Posterior cingulate gyrus (tissue), 11 donors: ENCODE data around the gene OTOG.

Source experiments
- DNase-seq, 10 donors: peaks; one replicate each; pipeline versions ENCODE4 v3.0.0 to v3.0.0-alpha.2; 2020 to 2021; ENCODE audit warnings: mixed read lengths in 3 of 10
- intact Hi-C: fragments of 100-400 bp; cut with DNase I; formaldehyde crosslinking; loops from one replicate; pipeline ENCODE4 v1.15.1; 2023

The OTOG gene

DNA sequence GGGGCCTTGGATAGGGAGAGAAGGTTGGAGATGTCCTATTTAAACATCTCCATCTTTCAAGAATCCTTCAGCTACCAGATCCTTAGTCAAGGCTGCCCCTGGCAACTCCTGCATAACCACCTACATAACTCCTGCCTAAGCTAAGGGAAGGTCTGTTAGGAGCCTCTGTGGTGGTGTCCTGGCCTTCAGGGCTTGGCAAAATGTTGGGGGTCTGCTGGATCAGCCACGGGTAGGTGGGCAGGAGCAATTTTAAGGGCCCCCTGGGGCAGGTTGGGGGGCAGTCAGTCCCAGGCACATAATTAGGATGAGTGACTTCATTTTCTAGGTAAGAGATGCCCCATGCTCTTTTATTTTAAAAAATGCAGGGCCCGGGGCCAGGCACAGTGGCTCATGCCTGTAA, 28.7 kb upstream of the OTOG start:
- intact Hi-C loops, result no loop called here
- peak in 2 of 10 donors; percentile 52 to 67 for DNase-seq

DNA sequence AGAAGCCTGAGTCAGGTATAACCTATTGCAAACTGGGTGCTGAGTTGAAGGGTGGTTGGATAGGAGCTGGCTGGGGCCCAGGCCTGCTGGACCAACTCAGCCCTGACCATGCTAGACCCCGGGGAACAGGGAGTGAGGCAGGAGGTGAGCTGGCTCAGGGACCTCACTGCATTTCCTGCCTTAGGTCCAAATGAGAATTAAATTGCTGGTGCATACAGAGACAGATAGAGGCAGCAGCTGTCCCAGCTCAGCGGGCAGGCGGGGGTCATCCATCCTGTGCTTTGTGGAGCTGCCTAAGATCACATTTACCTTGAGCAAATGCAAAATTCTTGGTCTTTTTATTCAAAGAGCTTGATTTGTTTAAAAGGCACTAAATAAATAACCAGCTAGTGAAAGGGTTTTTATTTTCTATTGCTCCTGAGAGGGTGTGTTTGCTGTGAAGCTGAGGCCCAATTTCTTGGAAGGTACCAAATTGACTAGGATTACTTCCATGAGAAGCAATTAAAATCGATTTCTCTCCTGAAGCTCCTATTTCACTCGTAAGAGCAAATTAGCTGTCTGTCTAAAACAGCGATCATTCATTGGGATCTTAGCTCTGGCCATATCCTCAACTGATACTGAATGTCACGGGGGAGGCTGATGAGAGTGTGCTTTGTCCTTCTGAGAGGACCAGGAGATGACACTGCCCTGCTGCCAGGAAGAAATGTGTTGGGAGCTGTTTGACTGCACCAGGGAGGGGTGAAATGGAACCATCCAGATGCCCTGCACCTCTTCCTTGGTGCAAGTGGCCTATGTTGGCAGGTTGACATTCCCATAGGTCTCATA, 27.8 kb upstream of the OTOG start:
- peak in 4 of 10 donors; percentile 39 to 87 (median 60) for DNase-seq
- intact Hi-C loops, result no loop called here

DNA sequence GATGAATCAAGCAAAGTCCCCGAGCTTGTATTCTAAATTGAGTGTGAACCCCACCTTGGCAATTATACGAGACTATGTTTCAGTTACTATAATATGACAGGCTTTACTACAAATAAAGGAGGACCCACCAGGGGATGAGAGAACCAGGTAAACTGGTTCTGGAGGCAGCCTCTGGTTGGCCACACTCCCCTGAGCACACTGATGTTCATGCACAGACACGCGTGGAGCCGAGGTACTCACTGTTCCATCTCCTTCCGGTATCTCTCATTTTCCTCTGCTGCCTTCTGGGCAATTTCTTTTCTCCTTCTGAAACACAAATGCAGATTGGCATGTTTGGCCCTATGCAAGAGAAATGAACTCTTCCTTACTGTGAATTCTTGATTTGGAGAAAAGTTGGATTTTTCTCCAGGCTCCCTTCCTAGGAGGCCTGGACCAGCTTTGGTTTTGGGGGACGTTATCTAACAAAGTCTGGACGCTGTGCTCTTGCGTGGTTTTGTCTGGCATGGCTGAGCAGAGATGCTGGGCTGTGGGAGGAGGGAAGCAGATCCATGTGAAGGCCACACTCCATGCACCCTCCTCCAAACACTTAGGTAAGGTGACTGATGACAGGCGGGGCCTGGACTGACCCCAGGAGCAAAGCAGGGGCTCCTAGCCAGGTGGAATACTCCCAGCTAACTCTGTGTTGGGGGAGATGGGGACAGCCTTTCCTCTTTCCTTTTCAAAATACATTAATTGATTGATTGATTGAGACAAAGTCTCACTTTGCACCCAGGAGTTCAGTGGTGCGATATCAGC, 25.8 kb upstream of the OTOG start:
- peak in 1 of 10 donors; percentile 21 for DNase-seq
- intact Hi-C loops, result no loop called here

DNA sequence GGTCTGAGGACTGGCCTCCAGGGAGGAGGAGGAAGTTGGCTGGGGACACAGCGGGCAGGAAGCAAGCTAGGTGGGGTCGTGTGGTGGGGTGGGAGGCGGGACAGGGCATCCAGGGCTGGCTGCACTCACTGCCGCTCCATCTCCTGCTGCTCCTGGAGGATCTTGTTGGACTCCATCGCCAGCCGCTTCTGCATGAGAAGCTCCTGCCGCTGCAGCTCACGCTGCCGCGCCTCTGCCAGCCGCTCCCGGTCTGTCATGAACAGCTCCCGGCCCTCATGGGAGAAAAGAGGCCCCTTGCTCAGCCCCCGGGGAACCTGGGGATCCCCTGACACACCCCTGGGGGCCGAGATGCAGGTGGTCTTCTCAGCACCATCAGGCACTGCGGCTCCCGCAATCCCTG, 24.4 kb upstream of the OTOG start:
- peak in 1 of 10 donors; percentile 75 for DNase-seq
- intact Hi-C loops, result no loop called here

DNA sequence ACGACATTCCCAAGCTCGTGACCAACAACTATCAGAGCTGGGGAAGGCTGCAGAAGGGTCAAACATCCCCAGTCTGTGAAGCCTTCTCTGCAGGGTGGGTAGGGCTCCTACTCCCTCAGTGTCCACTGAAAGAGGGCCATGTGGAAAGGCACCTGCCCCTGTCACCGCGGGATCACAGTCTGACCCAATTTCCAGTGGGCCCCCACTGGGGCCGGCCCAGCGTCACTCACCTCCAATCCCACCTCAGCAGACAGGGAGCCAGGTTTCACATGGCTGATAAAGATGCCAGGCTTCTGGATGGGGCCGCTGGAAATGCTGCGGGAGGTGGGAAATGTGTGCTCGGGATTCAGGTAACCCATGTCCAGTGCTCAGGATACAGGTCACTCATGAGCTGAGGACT, 22.8 kb upstream of the OTOG start:
- peak in 1 of 10 donors; percentile 62 for DNase-seq
- intact Hi-C loops, result no loop called here

DNA sequence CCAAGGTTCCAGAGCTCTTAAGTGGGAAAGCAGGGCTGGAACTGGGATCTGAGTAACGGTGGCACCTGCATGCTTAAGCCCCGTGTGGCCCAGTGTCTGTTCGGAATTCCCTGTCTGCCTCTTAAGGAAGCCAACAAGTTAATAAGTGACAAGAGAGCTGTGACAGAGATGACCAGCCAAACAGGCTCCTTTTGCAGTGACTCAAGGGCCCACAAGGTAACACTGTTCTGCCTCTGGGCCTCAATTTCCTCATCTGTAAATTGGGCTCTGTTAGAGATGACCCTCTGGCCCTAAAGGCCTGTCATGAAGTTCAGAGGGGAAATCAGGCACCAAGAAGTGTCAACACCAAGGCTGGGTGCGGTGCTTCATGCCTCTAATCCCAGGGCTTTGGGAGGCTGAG, 21.5 kb upstream of the OTOG start:
- intact Hi-C loops, result no loop called here
- peak in 1 of 10 donors; percentile 11 for DNase-seq

DNA sequence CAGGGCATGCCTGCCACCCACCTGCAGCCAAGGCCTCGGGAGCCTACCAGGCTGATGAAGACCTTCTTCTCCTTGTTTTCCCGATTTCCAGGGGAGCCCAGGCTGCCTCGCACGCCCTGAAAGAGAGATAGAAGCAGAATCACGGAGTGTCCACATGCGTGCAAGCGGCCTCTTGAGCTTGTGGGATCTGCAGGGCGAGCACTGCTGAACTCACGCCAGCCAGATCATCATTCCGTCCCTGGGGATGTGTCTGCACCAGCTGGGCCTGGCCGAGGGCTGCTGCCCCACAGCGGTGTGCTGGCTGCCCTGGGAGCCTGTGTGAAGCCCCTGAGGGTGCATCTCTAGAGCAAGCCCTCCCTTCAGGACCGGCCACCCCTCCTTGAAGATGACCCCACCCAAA, 20.7 kb upstream of the OTOG start:
- peak in 3 of 10 donors; percentile 25 to 83 (median 47) for DNase-seq
- intact Hi-C loops, result no loop called here

DNA sequence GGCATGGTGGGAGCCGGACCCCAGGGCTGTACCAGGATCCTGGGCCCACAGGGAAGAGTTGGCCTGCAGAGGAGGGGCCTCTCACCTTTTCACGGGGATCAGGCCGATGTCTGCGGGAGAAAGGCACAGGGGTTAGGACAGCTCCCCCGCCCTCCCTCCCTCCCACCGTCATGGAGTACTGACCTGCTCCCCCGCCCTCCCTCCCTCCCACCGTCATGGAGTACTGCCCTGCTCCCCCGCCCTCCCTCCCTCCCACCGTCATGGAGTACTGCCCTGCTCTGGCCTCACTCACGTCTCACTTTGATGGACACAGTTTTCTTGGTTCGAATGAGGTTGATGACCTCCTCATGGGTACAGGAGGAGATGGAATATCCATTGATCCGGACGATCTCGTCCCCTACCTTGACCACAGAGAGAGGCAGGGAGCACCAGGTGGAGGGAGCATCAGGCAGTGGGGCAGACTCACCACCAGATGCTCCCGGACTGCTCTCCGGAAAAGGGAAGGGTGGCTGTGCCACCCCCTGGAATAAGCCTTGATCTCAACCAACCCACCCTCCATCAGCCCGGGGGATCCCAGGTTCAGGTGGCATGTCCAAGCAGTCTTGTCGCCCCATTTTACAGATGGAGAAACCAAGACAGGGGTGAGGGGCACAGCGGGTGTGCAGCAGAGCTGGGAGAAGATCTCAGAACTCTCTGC, 20.0 kb upstream of the OTOG start:
- DNase-seq, result peak in 1 of 10 donors; percentile 57
- intact Hi-C loops, result no loop called here

DNA sequence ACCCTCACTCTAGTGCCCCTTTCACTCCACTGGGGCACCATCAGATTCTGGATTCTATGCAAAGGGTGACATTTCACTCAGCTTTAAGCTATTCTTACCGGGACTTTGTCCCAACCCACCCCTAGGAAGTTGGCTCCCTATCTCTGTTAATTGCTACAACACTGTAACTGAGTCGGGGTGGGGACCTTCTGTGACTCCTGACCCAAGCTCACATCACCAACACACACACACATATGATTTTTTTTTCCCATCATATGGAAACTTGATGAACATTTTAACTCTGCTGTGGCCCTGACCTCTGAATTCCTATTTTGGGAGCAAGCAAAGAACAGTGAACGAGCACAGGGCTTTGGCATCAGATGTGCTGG, 19.4 kb upstream of the OTOG start:
- intact Hi-C loops, result no loop called here
- peak in 1 of 10 donors; percentile 31 for DNase-seq

DNA sequence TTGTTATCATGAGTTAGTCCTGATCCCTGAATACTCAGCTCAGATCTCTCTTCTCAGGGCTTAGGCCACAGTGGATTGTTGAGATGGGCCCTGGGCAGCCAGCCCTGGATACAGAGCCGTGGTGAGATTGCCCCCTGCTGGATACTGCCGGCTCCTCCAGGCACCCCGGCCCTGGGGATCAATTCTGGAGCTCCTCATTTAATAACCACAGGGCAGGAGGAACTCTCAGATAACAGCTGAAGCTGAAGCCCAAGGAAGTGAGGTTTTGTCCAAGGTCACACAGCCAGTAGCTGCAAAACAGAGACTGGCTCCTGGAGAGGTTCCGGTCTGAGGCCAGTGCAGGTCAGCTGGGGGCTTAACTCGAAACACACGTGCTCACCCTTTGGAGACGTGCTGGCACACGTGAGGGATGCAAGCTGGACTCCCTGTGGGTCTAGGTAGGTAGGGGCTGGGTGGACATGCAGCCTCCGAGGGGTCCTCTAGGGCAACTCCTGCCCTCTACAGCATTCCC, 18.8 kb upstream of the OTOG start:
- peak; percentile 54 to 96 (median 78) for DNase-seq

DNA sequence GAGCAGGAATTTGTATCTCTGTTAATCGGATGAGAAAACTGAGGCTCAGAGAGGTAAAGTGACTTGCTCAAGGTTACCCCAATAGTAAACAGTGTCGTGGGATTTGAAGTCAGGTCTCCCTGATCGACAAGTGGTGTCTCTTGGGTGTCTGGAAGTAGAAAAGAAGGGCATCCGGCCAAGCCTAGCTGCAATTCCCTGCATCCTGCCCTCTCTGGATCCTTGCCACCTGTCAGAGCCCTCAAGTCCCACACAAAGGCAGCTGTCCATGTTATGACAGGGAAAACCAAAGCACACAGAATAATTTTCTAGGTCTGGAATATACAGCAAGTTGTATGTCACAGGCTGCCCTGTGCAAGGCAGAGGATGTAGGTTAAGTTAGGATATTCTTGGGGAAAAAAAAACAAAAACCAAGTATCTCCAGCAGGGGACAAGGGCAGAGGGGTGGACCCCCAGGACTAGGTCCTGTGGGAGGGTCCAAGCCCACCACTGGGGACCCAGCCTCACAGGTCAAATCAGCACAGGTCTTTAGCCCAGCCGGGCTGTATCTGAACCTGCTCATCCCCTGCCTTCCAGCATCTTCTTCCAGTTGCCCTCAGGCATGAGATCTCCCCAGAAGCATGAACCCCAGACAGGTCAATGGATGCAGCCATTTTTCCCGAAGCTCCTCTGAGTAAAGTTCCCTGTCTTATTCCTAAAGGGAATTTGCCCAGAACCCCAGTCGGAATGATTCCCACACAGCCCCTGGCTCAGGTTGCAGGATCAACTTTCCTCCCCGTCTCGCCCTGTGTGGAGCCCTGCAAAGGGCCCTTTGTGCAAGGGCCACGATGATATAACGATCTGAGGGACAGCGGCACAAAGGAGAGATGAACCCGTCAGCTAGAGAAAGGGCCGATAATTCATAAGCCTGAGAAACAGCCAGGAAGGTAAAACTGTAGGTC, 17.9 kb upstream of the OTOG start:
- peak in 1 of 10 donors; percentile 61 for DNase-seq
- intact Hi-C loops, result loop anchor here (2.0 kb wide), 1 partner anchor 144 kb away; no protein-coding TSS in a partner anchor

More for the DNA sequence above, 18.8 kb upstream of the OTOG start:
- intact Hi-C loops, result loop anchor here (2.0 kb wide), 1 partner anchor 143 kb away; no protein-coding TSS in a partner anchor

DNA sequence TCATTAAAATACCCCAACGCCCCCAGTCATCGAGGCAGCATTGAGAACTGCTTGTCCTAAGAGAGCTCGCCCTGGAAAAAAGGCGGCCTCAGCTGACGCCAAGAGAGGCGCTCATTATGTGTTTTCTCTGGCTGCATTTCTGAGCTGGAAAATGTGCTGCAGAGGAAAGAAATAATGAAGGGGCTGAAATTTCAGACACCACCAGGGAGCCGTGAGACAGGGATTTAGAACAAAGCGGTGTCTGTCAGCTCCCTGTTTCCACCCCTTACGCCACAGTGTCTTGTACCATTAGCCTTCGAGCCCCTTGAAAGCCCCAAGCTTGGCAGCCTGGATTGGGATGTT, 17.2 kb upstream of the OTOG start:
- DNase-seq, result peak in 3 of 10 donors; percentile 26 to 69 (median 29)
- intact Hi-C loops, result loop anchor here (2.0 kb wide), 1 partner anchor 145 kb away; no protein-coding TSS in a partner anchor

DNA sequence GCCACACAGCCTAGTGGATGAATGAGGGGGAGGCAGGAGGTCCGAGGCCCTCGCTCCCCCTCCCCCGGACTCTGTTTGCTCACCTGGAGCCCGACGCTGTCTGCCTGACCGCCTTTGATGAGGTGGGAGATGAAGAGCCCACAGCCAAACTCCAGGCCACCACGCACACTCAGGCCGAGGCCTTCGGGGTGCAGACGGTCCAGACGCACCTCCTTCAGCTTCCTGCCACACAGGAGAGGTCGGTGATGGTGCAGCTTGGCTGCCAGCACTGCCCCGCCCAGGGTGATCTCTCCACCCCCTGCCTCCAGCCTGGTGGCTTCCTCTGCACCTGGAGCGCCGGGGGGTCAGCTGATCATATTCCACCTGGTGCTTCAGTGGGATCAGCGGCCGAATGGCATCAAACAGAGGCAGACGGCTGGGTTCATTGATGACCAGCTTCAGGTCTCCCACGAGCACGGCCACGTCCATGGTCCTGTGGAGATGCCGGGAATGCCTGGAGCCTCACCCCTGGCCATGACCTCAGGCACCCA, 15.9 kb upstream of the OTOG start:
- peak in 1 of 10 donors; percentile 64 for DNase-seq
- intact Hi-C loops, result no loop called here

DNA sequence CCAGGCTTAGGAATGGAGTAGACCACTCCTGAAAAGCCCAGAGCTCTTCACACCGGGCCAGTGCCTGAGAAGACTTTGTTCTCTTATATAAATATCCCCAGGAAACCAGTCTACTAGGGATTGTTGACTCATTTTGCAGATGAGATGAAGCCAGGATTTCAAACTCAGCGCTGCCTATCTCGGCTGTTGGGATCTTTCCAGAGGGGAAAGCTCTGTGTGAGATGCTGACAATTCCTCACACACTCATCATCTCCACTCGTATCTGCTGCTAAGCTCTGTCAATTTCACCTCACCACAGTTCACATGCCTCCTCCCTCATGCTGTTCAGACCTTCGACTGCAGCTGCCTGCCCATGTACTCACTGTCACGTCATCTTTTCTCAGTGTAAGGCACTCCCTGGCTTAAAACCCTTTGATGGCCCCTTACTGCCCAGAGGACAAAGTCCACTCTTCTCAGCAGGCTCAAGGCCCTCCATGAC, 15.4 kb upstream of the OTOG start:
- DNase-seq, result peak in 4 of 10 donors; percentile 28 to 87 (median 32)
- intact Hi-C loops, result no loop called here

DNA sequence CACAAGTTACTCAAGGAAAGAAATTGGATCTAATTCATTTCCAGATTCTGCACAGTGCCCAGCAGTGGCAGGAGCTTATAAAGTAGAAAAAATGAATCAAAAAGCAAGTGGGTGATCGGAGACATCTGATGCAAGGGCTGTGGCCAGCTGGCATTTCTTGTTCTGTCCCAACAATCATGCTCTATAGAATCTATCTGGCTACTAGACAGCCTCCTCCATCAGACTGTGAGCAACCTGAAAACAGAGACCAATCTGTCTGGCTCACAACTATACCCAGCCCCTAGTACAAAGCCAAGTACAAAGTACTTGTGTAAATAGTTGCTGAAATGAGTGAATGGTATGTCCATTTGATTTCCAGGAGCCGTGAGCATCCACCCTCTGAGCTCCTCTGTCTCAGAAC, 14.3 kb upstream of the OTOG start:
- peak in 1 of 10 donors; percentile 29 for DNase-seq
- intact Hi-C loops, result no loop called here

DNA sequence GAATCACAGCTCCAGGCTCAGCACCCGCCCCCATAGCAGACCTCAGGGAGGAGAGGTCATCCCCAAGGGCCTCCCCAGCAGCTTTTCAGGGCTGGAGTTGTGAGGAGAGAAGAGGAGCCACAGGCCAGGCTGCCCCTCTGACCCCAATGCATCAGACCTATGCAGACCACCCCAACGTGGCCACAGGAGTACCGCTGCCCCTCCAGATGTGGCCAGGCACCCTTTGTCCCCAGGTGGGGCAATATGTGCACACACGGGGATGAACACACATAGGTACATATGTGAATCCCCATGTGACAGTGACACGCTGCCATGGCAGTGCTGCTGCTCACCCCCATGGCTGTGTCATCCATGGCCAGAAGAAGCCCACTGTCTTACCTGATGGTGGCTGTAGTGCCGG, 13.7 kb upstream of the OTOG start:
- intact Hi-C loops, result no loop called here

DNA sequence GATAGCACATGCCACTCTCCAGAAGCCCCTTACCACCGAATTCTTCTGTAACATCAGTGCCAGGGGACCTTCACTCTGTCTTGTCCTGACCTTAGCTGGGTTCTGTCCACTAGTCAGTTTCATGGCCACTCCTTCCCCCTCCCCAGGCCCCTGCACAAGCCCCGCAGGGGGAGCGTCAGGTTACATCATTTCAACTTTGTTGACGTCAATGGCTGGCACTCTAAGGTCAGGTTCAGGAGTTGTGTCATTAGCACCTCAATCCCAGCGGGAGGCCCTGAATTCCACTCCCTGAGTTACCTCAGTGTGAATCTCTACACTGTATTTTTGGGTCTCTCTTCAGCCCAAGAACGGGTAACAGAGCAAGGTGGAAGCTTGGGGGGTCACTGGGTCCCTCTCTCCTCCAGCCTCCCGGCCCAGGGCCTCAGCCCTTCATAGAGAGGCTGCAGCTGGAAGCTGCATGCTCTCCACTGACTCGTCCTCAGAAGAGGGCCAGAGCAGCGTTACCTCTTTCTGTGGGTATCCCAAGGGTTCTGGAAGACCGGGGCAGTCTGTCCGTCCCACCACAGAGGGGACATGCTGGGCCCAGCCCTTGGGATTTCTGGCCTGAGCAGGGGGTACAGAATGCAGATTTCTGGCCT, 13.2 kb upstream of the OTOG start:
- DNase-seq, result peak in 1 of 10 donors; percentile 50
- intact Hi-C loops, result no loop called here

More for the DNA sequence above, 13.7 kb upstream of the OTOG start:
- DNase-seq, result peak in 1 of 10 donors; percentile 73

DNA sequence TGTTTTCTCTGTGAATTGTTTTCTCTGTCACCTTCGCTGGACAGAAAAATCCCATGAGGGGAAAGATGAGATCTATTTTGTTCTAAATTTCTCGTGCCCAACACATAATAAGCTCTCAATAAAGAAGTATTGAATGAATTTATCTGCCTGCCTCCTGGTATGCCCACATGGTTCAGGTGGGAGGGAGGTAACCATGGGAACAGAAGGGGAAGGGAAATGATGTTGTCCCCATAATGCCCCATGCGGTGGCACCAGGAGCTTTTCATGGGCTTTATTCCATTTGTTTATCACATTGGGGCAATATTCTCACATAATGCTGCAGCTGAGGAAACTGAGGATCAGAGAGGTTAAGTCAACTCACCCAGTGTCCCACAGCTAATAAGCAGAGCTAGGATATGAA, 11.6 kb upstream of the OTOG start:
- DNase-seq, result peak in 1 of 10 donors; percentile 12
- intact Hi-C loops, result no loop called here

DNA sequence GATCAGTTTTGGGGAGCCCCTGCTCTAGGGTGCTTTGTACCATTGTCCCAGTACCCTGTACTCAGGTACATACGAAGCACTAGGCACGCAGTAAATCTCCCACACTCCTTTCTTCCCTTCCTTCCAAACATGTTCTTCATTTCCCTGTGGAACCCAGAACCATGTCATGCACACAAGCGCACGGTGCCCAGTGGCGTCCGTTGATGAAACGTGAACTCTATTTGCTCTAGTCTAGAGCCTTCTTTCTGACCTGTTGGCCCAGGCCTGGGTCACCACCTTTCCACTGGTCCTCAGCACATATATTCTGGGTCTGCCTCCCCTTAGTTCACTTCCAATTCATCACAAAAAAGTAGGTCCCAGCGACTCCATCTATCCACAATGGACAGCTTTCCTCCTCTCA, 9.8 kb upstream of the OTOG start:
- intact Hi-C loops, result no loop called here
- DNase-seq, result peak in 1 of 10 donors; percentile 26
